Measurements from ENCODE around the gene DHX32. TPM values are rescaled to one million over a fixed set of nuclear protein-coding genes. Genes with fewer than 3 reads are reported as not detected.

DHX32 gene
- polyA plus RNA-seq, 3 donors: 21.7 to 25.8 (median 24.2) TPM

DNA sequence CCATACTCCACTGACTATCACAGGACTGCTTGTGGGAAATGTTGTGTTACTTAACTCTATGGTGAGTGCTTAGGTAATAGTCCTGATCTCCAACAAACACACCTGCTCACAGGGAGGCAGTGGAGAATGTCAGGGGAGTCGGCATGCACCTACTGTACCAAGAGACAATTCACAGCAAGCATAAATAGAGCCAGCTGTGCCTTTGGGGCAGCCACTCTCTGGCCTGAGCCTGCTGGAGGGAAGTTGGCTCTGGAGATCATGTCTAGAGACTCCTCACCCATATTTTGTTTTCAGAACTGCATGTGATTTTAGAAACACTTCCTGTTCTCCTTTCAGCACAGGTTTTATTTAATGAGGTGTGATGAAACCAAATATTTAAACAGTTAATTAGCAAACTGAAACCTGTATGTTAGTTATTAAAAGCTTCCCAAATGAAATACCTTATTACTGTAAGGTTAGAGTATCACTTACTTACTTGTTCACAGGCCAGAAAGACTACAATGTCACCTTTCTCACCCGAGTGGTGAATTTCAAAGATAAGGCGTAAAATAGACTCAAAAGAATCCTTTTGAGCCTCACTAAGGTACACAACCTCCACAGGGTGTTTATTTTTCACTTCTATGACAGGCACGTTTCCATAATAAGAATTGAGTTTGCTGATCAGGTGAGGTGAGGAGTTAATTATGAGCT, 21.8 kb downstream of the DHX32 start:
- no peak for DNase-seq (ENCODE audit: extremely low read depth in 1 of 11, low read depth in 9 of 11, low spot score in 4 of 11)

DNA sequence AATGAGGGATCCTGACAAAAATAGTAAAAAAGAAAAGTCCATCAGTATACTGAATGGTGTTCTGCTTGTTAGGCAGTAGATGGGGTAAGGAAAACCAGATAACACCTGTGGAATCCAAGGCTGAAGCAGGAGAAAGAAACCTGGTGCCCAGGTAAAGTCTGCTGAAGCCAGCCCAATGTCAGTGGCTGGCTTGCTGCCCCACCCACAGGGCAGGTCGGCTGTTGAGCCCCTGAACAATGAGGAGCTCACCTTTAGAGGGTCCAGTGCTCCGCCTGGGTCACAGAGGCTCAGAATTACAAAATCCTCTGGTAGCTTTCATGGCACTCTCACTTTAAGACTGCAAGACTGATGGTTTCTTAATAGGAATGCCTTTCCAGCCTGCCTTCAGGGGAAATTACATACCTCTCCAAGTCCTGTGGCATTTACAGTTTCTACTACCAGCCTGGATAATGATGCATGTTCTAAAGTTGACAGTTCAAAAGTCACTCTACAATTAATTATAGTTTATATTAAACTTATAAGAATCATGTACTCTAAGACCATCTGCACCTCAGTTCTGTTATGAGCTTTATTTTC, 23.8 kb downstream of the DHX32 start:
- DNase-seq (ENCODE audit: extremely low read depth in 1 of 11, low read depth in 9 of 11, low spot score in 4 of 11): no peak

DNA sequence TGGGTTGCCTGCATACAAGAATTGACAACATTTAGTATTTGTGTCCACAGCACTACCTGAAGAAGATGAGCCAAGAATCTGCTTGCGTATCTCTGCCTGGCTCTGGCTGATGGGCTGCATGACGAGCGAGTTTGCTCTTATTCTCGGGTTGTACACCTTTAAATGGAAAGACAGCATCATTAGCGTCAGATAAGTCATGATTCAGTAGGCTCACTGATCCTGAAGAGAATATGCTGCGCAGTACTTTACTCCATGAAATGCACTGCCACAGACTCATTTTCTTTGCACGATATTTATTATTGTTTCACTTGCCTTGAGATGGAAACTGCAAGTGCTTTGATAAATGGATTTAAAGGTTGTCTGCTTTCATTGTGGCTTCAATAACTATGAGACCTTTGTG, 28.6 kb downstream of the DHX32 start:
- no peak for DNase-seq (ENCODE audit: extremely low read depth in 1 of 11, low read depth in 9 of 11, low spot score in 4 of 11)

DNA sequence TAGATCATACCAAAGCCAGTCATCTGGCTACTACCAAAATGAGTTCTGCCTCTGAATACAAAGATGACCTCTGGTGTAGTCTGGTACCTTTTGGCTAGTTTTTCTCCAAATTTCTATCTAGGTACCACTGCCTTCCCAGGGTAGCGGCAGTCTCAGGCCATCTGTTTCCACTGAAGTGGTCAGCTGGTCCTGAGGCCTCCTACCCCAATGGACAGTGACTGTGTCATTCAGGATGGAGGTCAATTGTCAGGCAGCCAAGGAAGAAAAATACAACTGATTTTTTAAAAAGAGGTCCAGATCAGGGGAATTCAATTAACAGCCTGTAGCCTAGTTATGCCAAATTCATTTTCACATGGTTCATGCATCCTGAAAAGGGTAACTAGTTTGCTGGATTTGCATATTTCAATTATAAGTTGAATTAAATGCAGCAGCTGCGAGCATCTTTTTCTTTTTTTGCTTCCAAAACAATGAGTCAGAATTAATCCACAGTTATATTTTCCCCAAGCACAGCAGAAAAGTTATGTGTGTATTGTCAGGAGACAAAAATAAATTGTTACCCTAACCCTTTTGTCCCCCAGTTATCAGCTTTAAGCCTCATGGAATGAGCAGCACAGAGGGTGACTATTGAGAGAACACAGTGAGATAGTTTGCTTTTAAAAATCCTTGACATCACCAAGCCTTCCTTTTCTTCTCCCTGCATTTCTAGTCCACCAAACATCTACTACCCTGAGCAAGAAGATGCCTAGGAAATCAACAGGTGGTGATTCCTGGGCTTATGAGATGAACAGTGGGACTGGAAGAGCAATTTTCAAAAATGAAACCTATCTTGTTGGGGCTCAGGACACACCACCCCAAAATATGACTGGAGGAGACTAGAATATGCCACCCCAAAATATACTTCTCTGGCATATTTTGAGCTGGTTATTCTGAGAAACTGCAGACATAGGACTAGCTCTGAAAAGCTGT, 30.0 kb downstream of the DHX32 start:
- DNase-seq (ENCODE audit: extremely low read depth in 1 of 11, low read depth in 9 of 11, low spot score in 4 of 11): no peak

DNA sequence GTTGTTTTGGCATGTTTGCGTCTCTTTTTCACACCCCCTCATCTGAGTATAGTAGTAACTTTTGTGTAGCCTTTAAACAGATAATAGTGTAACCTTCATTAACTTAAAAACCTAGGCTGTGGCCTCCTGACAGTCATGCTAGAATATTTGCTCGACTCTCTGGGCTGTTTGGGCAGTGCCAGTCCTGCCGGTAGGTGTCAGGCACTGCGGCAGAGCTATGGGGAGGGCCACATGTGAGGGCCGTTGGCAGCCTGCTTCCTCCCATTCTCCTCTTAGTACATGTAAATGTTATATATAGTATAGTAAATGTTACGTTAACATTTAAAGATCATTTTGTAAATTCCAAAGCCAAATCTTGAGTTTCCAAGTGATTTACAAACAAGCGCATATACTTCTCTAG, 31.6 kb downstream of the DHX32 start:
- DNase-seq (ENCODE audit: extremely low read depth in 1 of 11, low read depth in 9 of 11, low spot score in 4 of 11): no peak

DNA sequence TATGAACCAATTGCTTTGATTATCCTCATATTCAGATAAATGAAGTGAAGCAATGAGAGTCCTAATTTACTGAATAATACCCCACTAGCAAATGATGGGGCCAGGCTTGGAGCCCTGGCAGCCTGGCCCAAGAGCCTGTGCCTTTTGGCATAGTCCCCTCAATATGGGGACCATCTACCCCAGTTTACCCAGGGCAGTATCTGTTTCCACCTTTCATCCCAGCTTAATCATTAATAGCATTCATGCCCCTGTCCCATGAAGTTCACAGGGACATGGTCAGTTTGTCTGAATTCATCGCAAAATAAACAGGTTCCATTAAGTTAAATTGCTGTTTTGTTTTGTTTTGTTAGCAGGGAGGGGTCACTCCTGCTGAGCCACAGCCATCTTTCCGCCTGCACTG, 32.2 kb downstream of the DHX32 start:
- no peak for DNase-seq (ENCODE audit: extremely low read depth in 1 of 11, low read depth in 9 of 11, low spot score in 4 of 11)

DNA sequence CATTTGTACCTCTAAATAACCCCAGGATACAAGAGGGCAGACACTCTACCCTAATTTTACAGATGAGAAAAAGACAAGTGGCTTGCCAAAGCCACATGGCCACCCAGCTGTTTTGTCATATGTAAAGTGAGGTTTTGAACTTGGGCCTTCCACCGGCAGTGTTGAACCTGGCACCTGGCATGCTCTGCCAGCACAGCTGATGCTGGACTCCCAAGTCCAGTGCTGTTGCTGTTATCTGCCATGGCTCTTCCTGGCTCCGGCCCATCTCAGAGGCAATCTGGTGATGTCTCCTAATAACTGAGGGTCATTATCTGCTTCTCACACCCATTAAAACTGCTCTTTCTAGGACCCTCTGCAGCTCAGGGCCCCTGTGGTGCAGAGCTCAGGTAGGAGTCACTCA, 32.7 kb downstream of the DHX32 start:
- DNase-seq (ENCODE audit: extremely low read depth in 1 of 11, low read depth in 9 of 11, low spot score in 4 of 11): no peak

DNA sequence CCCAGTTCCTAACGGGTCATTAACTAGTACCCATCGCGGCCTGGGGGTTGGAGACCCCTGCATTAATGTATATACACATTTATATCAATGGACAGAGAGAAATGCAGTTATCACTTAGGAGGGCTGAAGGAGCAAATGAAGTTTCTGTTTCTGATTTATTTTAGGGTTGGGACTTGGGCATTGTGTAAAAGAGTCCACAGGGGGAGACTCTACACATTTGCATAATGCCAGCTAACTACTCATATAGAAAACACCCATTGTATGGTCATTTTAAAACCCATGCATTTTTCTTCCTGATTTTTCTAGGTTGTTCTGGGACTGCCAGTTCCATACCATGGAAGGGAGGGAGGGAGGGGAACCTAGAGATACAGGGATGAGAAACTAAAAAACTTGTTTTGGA, 34.2 kb downstream of the DHX32 start:
- DNase-seq (ENCODE audit: extremely low read depth in 1 of 11, low read depth in 9 of 11, low spot score in 4 of 11): no peak

DNA sequence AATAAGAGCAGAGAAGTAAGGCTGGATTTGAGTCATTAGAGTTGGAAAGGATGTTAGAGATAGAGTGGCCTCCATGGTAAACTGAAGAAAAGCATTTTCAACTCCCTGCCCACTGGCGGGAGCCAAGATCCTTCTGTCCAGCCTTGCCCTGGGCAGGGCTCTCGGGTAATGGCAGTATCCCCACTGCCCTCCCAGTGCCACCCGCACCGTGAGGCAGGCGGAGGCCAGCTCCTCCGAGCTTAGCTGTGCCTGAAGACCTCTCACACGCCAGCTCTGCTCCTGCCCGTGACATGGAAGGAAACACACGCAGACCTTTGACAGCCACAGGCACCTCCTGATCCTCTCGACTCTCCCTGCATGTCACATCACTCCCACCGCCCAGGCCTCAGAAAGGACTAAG, 35.5 kb downstream of the DHX32 start:
- DNase-seq (ENCODE audit: extremely low read depth in 1 of 11, low read depth in 9 of 11, low spot score in 4 of 11): no peak

DNA sequence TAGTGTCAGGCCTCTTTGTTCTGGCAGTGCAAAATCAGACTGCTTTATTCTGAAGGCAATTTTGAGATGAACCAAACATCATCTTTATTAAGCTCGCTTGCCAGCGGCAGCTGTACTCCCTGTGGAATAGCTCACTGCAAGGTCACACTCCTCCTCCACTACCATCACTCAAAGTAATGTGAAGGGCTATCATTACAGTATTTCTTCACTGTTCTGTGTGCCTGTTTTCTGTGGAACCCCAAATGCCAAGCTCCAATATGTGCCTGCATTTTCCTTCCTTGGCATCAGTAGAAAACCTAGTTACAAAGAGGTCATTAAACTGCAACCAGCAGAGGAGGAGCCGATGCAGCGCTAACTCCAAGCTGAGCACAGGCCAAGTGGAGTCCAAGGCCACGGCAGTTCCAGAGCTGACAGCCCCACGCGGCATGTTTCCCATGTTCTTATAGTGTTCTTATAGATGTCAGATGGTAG, 36.3 kb downstream of the DHX32 start:
- peak in 2 of 11 donors; percentile 3 to 8 for DNase-seq (ENCODE audit: extremely low read depth in 1 of 11, low read depth in 9 of 11, low spot score in 4 of 11)

DNA sequence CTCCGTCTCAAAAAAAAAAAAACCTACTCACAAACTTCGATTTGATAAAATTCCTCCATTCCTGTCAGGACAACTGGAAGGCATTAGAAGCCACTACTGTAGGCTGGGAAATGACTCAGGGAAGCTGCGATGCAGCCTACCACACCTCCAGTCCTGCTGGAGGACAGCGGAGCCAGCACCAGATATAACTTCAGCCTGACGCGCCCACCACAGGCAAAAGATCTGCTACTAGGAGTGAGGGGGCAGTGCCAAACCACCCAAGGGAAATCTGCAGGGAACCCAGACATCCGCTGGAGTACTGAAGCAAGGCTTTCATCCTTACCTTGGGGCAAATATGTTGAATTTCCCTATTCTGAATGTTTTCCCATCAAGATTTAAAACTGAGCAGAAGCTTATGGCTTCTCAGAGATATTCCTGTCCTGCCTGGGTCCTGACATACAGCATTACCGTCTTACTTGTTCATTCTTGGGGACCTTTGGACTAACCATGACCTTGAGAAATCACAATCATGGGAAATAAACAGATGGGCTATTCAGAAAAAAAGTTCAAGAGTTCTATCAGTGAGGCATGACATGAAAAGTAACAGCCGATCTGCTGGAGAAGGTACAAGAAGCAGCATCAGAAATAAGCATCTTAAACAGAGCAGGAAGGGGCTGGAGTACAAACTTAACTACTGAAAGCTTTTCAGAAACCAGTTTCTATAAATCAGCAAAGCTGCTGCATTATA, 37.3 kb downstream of the DHX32 start:
- no peak for DNase-seq (ENCODE audit: extremely low read depth in 1 of 11, low read depth in 9 of 11, low spot score in 4 of 11)

DNA sequence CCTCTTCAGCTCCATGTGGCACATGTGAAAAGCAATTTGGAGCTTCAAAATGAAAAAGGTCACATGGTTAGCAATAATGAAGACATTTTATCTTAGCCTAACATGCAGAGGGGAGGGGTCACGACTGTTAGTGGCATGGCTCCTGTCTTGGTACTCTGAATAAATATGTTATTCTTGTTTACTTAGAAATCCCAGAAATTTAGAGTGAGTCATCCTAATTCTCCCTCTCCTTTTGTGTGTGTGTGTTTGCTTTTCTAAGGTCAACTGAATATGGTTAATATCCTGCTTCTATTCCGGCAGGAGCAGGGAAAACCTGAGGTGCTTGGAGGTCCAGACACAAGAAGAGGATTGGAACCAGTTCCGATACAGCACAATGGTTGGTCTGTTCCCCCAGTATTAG, 40.1 kb downstream of the DHX32 start:
- DNase-seq (ENCODE audit: extremely low read depth in 1 of 11, low read depth in 9 of 11, low spot score in 4 of 11): no peak

DNA sequence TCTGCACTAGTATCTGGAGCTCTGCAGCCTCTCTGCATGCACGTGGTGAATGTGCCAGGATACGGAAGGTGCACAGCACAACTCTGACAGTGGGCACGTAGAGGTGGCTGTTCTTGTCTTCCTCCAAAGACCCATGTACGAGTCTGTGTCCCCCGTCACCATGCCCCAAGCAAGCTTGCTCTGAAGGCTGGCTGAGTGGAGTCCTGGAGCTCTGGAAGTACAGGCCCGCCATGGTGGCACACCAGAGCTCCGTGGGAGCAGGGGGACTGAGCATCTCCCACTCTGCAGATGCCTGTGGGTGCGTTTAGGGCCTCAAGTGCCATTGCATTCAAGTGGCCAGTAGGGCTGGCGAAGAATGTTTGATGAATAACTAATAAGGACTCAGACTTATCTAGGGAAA, 40.7 kb downstream of the DHX32 start:
- no peak for DNase-seq (ENCODE audit: extremely low read depth in 1 of 11, low read depth in 9 of 11, low spot score in 4 of 11)

DNA sequence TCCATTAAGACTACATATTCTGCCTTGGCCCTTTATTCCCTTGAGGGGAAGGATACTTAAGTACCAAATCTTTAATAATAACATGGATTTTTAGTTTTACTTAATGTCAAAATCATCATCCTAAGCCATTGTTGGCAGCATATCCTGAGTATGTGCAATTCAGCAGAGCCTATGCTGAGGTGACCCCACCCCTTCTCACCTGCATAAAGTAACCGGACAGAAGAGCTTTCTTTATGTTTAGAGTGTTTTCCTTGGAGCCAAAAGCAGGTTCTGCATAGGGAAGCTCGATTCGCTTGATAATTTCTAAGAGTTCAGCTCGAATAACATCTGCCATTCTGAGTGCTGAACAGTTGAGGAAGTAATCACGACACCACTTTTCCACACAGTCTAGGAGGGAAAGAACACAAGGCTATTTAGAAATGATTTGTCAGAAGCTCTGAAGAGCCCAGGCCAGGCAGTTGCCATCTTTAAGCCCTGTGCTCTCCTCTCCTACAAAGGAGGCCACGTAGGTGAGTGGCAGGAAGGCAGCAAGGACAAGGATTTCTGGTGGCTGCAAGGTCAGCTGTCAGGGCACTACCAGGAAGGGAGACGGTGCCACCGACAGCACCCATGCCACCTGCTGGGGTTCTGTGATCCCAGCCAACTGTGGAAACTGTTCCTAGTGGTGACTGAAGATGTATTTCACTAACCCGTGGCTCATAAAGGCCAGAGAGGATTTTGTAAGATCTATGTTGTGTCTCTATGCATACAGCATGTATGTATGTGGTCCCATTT, 42.1 kb downstream of the DHX32 start:
- no peak for DNase-seq (ENCODE audit: extremely low read depth in 1 of 11, low read depth in 9 of 11, low spot score in 4 of 11)

DNA sequence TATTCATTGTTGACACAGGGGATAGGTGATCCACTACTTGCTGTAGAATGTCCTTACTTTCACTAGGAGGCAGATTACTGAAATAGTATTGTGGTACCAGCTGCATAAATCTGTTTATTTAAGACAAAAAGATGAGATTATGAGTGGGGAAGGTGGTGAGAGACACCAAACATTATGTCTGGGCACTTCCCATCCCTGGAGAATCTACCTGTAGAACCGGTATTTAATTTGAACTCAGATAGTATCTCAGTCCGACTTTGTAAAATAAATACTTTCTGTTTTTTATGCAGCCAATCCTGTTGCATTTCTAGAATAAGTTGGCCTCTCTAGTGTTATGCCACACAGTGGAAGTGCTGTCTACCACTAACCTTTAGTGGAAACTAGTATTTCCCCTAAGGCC, 44.3 kb downstream of the DHX32 start:
- DNase-seq (ENCODE audit: extremely low read depth in 1 of 11, low read depth in 9 of 11, low spot score in 4 of 11): no peak

DNA sequence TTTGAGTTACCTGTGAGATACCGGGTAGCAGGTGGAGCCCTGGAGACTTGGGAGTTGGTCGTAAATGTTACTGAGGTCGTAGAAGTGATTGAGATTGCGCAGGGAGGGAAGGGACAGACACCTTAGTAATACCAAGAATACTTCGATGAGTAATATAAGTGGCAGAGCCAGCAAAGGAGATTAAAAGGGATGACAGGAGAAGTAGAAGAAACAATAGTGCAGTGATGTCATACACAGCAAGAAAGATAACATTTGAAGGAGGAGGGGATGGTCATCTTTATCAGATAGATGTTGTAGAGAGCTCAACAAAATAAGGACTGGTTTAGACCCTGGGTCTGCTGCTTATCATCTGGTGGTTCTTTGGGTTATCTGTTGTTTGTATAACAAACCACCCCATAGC, 52.8 kb downstream of the DHX32 start:
- no peak for DNase-seq (ENCODE audit: extremely low read depth in 1 of 11, low read depth in 9 of 11, low spot score in 4 of 11)

DNA sequence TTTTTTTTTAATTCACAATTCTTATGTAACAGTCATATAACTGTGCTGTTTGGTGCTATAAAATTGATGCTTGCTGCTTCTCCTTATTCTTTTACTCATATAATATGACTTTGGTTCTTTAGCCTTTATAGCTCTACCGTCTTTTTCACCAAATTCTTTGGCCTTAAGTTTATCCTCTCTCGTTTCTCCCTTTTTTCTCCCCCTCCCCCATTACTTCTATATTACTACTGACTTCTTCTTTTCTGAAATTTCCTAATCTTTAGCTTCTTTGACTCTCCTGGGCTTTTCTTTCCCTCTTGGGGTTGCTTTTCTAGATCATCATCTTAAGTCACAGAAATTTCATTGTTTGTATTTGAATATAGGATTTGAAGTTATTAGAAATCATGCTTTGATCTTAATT, 54.0 kb downstream of the DHX32 start:
- no peak for DNase-seq (ENCODE audit: extremely low read depth in 1 of 11, low read depth in 9 of 11, low spot score in 4 of 11)

DNA sequence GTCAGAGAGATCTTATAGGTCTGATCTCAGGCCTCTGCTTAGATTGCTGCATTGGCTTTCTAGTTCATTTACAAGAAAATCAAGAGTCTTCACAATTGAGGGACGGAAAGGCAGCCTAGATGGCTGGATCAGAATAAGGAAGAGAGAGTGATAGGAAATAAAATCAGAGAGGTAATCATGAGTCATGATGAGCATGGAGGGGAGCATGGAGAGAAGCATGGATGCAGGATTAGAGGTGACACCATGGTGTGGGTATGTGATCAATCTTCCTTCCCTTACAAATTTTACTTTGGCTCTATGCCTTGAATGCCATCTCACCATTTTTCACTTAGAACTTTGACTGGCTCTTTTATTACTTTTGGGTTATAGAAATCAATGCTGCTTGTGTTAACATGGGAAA, 56.4 kb downstream of the DHX32 start:
- no peak for DNase-seq (ENCODE audit: extremely low read depth in 1 of 11, low read depth in 9 of 11, low spot score in 4 of 11)
